ENCODE measurements around the gene UBE2L5.
"Not testable (repeated sequence)": the region's sequence is repeated elsewhere in the genome, so short reads cannot be mapped to it uniquely, and the experiment has no call there.

The UBE2L5 gene

GRCh38 chr13:30443957-30444404 is 21.7 kb downstream of the UBE2L5 start:
- Mint-ChIP-seq H3K9me3 (no peaks in the 10 kb centered on the region), H3K4me3 (peak overlapping the region; percentile 46), H3K36me3 (no peaks in the 10 kb centered on the region), H3K27me3 (no peaks in the 10 kb centered on the region), H3K4me1 (peaks cover 73% of the 10 kb centered on the region), H3K27ac (peak overlapping the region; percentile 85)
- ATAC-seq = peak; percentile 90

- Mint-ChIP-seq H3K36me3 (no peaks in the 10 kb centered on the region), H3K27ac (peak overlapping the region; percentile 85), H3K9me3 (no peaks in the 10 kb centered on the region), H3K27me3 (no peaks in the 10 kb centered on the region), H3K4me3 (peak overlapping the region; percentile 88), H3K4me1 (peaks cover 63% of the 10 kb centered on the region)
- ATAC-seq = peak; percentile 22
Measured at GRCh38 chr13:30446126-30446500, 23.8 kb downstream of the UBE2L5 start.

- Mint-ChIP-seq H3K4me1 (peaks cover 54% of the 10 kb centered on the region), H3K9me3 (no peaks in the 10 kb centered on the region), H3K27ac (peak overlapping the region; percentile 49), H3K36me3 (no peaks in the 10 kb centered on the region), H3K4me3 (no peak overlapping the region), H3K27me3 (no peaks in the 10 kb centered on the region)
- ATAC-seq = no peak
Measured at GRCh38 chr13:30448441-30448840, 26.1 kb downstream of the UBE2L5 start.

DNA sequence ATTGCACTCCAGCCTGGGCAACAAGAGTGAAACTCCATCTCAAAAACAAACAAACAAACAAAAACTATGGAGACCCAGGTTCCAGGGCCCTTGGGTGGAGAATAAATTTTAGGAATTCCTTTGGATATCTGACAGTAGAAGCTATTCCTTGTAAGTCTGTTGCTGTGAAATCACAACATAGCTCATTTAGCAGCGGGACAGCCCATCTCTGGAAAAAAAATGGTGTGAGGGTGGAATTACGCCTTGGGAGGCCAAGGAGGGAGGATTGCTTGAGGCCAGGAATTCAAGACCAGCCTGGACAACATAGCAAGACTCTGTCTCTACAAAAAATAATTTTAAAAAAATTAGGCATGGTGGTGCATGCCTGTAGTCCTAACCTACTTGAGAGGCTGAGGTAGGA is 27.8 kb downstream of the UBE2L5 start:
- Mint-ChIP-seq H3K9me3 (no peaks in the 10 kb centered on the region), H3K27ac (no peak overlapping the region), H3K4me3 (no peak overlapping the region), H3K27me3 (no peaks in the 10 kb centered on the region), H3K36me3 (no peaks in the 10 kb centered on the region), H3K4me1 (peaks cover 48% of the 10 kb centered on the region)
- no peak for ATAC-seq

DNA sequence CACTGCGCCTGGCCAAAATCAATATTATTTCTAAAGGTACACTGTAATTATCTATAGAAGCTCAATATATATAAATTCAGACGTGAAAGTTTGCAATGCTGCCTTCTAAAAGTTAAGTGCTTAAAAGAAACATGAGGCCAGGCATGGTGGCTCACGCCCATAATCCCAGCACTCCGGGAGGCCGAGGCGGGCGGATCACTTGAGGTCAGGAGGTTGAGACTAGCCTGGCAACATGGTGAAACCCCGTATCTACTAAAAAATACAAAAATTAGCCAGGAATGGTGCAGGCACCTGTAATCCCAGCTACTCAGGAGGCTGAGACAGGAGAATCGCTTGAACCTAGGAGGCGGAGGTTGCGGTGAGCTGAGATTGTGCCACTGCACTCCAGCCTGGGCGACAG is 29.2 kb downstream of the UBE2L5 start:
- not testable (repeated sequence) for H3K27me3 Mint-ChIP-seq, H3K36me3 Mint-ChIP-seq, H3K9me3 Mint-ChIP-seq, ATAC-seq, H3K4me3 Mint-ChIP-seq
- Mint-ChIP-seq H3K27ac (peak overlapping the region; percentile 19), H3K4me1 (peaks cover 45% of the 10 kb centered on the region)

DNA sequence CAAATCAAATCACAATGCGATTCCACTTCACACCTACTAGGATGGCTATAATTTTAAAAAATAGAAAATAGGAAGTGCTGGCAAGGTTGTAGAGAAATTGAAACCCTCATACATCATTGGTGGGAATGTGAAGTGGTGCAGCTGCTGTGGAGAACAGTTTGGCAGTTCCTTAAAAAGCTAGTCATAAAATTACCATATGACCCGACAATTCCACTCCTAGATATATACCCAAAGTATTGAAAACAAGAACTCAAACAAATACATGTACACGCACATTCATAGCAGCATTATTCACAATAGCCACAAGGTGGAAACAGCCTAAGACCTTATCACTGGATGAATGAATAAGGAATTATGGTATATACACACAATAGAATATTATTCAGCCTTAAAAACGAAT is 31.4 kb downstream of the UBE2L5 start:
- peak; percentile 68 for ATAC-seq
- Mint-ChIP-seq H3K4me1 (peaks cover 31% of the 10 kb centered on the region), H3K27ac (peak overlapping the region; percentile 31), H3K9me3 (no peaks in the 10 kb centered on the region), H3K36me3 (peaks cover 4% of the 10 kb centered on the region), H3K4me3 (no peak overlapping the region), H3K27me3 (no peaks in the 10 kb centered on the region)

DNA sequence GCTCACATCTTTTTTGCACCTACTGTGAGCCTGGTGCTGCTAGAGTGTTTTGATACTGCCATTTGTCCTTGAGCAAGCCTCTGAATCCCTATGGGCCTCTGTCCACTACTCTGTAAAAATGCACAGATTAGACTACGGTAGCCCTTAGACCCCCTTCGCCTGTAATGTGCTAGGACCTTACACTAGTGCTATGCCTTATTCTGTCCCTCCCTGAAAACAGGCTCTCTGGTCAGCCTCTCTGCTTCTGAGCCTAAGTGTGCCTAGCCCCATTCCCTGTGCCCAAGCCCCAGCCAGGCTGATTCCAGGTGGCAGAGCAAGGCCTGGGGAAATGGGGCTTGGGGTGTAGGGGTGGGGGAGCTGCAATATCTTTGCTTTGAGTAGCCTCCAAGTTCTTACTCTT is 32.7 kb downstream of the UBE2L5 start:
- no peaks in the 10 kb centered on the region for H3K9me3 Mint-ChIP-seq
- H3K4me1 Mint-ChIP-seq = peaks cover 41% of the 10 kb centered on the region
- no peak overlapping the region for H3K4me3 Mint-ChIP-seq
- H3K27me3 Mint-ChIP-seq = no peaks in the 10 kb centered on the region
- H3K27ac Mint-ChIP-seq = peak overlapping the region; percentile 39
- no peak for ATAC-seq
- H3K36me3 Mint-ChIP-seq = peaks cover 12% of the 10 kb centered on the region

DNA sequence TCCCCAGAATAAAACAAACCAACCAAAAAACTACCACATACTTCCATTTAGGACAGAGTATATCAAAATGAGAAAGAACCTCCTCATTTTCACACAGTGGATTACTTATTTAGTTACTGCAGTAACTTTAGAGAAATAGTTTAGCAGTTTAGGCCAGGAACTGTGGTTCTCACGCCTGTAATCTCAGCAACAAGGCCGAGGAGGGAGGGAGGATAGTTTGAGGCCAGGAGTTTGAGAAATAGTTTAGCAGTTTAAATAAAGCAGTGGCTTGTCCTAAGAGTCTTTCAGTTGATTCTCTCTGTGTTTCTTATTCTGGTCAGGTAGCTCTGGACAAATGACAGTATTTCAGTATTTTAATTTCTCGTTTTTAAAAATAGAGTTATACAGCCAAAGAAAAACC is 34.0 kb downstream of the UBE2L5 start:
- peaks cover 44% of the 10 kb centered on the region for H3K4me1 Mint-ChIP-seq
- ATAC-seq = no peak
- no peaks in the 10 kb centered on the region for H3K9me3 Mint-ChIP-seq
- H3K4me3 Mint-ChIP-seq = no peak overlapping the region
- no peaks in the 10 kb centered on the region for H3K27me3 Mint-ChIP-seq
- H3K36me3 Mint-ChIP-seq = peaks cover 15% of the 10 kb centered on the region
- peak overlapping the region; percentile 39 for H3K27ac Mint-ChIP-seq

DNA sequence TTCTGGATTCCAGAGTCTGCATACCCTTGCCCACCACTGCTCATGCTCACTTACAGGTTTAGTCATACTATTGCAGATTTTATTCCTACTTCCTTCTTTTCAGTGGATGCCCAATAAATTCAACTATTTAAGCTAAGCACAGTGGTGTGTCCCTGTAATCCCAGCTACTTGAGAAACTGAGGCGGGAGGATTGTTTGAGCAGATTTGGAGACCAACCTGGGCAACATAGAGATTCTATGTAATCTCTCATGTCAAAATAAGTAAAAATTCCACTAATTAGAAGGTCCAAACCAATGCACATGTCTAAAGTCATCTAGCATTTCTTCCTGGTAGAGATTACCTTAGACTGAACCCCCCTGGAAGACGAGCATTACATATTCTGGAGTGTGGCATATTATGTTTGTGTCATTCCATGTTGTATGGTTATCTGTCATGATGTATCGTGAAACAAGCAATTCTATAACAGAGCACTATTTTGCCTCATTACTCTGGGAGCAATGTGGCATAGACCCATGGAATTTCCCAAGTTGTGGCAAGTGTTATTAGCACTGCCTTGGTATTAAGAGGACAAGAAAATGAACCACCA is 35.1 kb downstream of the UBE2L5 start:
- Mint-ChIP-seq H3K9me3 (no peaks in the 10 kb centered on the region), H3K4me3 (no peak overlapping the region), H3K27ac (no peak overlapping the region), H3K27me3 (no peaks in the 10 kb centered on the region), H3K4me1 (peaks cover 51% of the 10 kb centered on the region), H3K36me3 (peaks cover 23% of the 10 kb centered on the region)
- no peak for ATAC-seq

DNA sequence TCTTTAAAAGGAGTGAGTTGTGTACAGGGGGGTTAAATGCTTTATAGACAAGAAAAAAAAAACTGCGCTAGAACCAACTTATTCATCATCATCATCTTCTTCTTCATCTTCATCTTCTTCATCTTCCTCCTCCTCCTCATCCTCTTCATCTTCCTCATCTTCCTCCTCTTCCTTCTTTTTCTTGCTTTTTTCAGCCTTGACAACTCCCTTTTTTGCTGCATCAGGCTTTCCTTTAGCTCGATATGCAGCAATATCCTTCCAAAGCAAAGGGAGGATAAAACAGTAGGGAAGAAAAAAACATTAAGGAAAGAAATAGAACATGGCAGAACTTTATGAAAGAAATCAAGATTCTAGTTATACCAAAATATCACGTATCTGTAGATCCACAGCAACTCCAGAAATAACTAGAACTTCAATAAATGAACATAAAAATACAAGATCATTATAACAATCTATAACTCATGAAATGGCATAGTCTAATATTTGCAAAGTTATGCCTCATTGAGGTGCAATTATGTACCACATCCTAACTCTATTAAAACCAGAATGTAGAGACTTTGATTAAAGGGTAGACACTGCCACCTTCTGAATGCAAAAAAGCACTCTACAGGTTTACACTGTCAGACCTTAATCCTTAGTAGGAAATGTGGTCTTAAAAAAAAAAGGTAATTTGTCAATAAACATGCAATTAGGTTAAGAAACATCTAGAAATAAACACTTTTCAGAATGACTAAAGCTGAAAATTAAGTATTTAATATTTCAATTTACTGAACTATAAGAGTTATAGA is 39.2 kb downstream of the UBE2L5 start:
- H3K4me3 Mint-ChIP-seq, H3K27me3 Mint-ChIP-seq, ATAC-seq, H3K9me3 Mint-ChIP-seq: not testable (repeated sequence)
- peaks cover 37% of the 10 kb centered on the region for H3K4me1 Mint-ChIP-seq
- H3K36me3 Mint-ChIP-seq = peaks cover 31% of the 10 kb centered on the region
- peak overlapping the region; percentile 75 for H3K27ac Mint-ChIP-seq

DNA sequence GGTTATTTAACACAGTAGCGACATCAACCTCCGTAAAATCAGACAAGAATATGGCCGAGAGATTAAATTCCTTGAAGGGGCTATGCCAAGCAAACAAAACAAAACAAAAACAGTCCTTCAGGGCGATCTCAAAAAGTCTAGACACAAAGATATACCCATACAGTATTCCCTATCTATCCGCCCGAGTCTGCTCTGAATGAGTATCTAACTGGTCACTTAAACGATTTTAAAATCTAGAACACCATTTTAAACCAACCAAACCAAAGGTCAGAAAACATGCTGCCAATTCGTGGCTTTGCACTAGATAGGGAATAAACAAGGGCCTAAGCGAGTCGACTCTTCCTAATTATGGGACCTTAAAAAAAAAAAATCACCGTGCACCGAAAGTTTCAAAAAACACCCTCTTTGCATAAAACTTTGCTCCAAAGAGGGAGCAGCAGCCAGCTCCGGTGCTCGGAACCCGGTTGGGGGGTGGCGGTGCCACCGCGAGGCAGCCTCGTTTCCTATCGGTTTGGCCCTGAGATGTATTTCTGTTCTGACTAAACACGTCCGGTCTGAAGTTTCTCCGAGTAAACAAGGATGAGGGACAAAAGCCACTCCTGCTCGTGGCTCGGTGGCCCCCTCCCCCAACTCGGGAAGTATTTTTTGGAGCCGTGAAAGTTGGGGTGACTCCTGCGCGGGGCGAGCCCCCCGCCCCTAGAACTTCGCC is 41.6 kb downstream of the UBE2L5 start:
- Mint-ChIP-seq H3K27me3 (no peaks in the 10 kb centered on the region), H3K4me1 (peaks cover 39% of the 10 kb centered on the region), H3K27ac (peak overlapping the region; percentile 99), H3K9me3 (no peaks in the 10 kb centered on the region), H3K4me3 (peak overlapping the region; percentile 96), H3K36me3 (peaks cover 25% of the 10 kb centered on the region)
- peak; percentile 57 for ATAC-seq

- Mint-ChIP-seq H3K36me3 (peaks cover 19% of the 10 kb centered on the region), H3K27ac (peak overlapping the region; percentile 99), H3K9me3 (no peaks in the 10 kb centered on the region), H3K4me1 (peaks cover 31% of the 10 kb centered on the region), H3K4me3 (peak overlapping the region; percentile 96), H3K27me3 (no peaks in the 10 kb centered on the region)
- peak; percentile 74 for ATAC-seq
Measured at GRCh38 chr13:30464496-30465342, 42.4 kb downstream of the UBE2L5 start.

- ATAC-seq = no peak
- H3K27me3 Mint-ChIP-seq = no peaks in the 10 kb centered on the region
- no peaks in the 10 kb centered on the region for H3K9me3 Mint-ChIP-seq
- H3K4me1 Mint-ChIP-seq = peaks cover 31% of the 10 kb centered on the region
- no peak overlapping the region for H3K4me3 Mint-ChIP-seq
- peak overlapping the region; percentile 99 for H3K27ac Mint-ChIP-seq
- H3K36me3 Mint-ChIP-seq = peaks cover 19% of the 10 kb centered on the region
Measured at GRCh38 chr13:30465343-30465592, 43.0 kb downstream of the UBE2L5 start.

- H3K27ac Mint-ChIP-seq = peak within 1 kb of the TSS; percentile 99
- no peaks in the 10 kb centered on the region for H3K9me3 Mint-ChIP-seq
- H3K4me1 Mint-ChIP-seq = peaks cover 31% of the 10 kb centered on the region
- H3K4me3 Mint-ChIP-seq = peak within 1 kb of the TSS; percentile 92
- H3K27me3 Mint-ChIP-seq = no peaks in the 10 kb centered on the region
- ATAC-seq = peak; percentile 95
- H3K36me3 Mint-ChIP-seq = peaks cover 19% of the 10 kb centered on the region
Measured at GRCh38 chr13:30465593-30466357, 43.5 kb downstream of the UBE2L5 start, which contains the start of gene HMGB1. TSS of gene HMGB1 (minus strand) at chr13:30465936. CDS start at chr13:30463680, 2,256 bp downstream.

Data from stimulated activated memory B cell treated with anti-CD40 and anti-IgM and Interleukin-4, amounts not matched to agents 10 μg/mL and 1 μg/mL and 100 μg/mL, for 72 hours (primary cell).